ENCODE measurements around the gene ZNF333. TPM values are rescaled to one million over a fixed set of nuclear protein-coding genes. Genes with fewer than 3 reads are reported as not detected.
"Not testable (repeated sequence)": the region's sequence is repeated elsewhere in the genome, so short reads cannot be mapped to it uniquely, and the experiment has no call there.

The ZNF333 gene
- total and polyA plus RNA-seq, 2 of the 4 experiments (the other 2 are of a cell fraction): 9.8 to 15.1 TPM

DNA sequence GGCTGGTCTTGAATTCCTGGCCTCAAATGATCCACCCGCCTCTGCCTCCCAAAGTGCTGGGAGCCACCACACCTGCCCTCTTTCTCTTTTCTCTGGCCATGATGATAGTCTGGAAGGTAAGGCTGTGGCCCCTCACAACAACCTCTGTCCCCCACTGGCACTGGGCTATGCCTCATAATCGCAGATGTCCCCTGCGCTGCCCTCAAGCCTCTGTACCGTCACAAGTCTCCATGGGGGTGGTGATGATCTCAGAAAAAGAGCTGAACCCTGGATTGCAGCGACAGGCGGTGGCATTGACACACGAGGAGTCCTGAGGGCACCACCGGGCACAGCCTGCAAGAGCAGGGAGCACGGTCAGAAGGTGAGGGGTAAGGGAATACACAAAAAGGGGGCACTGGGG, 83.9 kb downstream of the ZNF333 start:
- H2AK5ac ChIP-seq (ENCODE audit: low read depth, low read length); H3K79me1 ChIP-seq (ENCODE audit: low read depth in 1 of 2, low read length in 2 of 2); H2BK120ac ChIP-seq (ENCODE audit: low read depth, low read length); H4K91ac ChIP-seq (ENCODE audit: insufficient read depth, low read depth, low read length); H3K9me3 ChIP-seq (ENCODE audit: control insufficient read depth, insufficient read depth, low read length); H3K27ac ChIP-seq (ENCODE audit: insufficient read depth, low read length); H3K4ac ChIP-seq (ENCODE audit: low read depth, low read length); H4K8ac ChIP-seq (ENCODE audit: low read depth in 2 of 2, low read length in 2 of 2); in situ Hi-C loops (cut with MboI; ENCODE audit: low sequenced_read_pairs); POLR2A ChIA-PET (ENCODE audit: unreplicated experiment); H2BK20ac ChIP-seq (ENCODE audit: low read depth, low read length); H2BK5ac ChIP-seq (ENCODE audit: low read depth, low read length, poor library complexity, severe bottlenecking); H2AFZ ChIP-seq (replicated peaks; ENCODE audit: low read length, poor library complexity); H2AK9ac ChIP-seq (replicated peaks; ENCODE audit: low read depth, low read length, poor library complexity); H3K9ac ChIP-seq (ENCODE audit: low read depth, low read length); H3K56ac ChIP-seq (ENCODE audit: extremely low read depth, insufficient read depth, low read length); H3K23ac ChIP-seq (ENCODE audit: low read depth, low read length); DNase-seq; H3K18ac ChIP-seq (ENCODE audit: low read depth, low read length); H2BK15ac ChIP-seq (ENCODE audit: low read depth, low read length); H3K36me3 ChIP-seq (ENCODE audit: control insufficient read depth, insufficient read depth, low read length); H3K4me3 ChIP-seq (ENCODE audit: insufficient read depth, low read depth, low read length); BruUV-seq (replicated peaks); H3K4me2 ChIP-seq (ENCODE audit: low read depth, low read length); dilution Hi-C loops (cut with HindIII; ENCODE audit: low sequenced_read_pairs, unreplicated experiment); H3K27me3 ChIP-seq (ENCODE audit: control insufficient read depth, insufficient read depth, low read length); H3K4me1 ChIP-seq (ENCODE audit: control insufficient read depth, insufficient read depth, low read length); CTCF ChIA-PET; intact Hi-C loops (cut with micrococcal nuclease); H4K20me1 ChIP-seq (ENCODE audit: insufficient read depth, low read length); ATAC-seq (ENCODE audit: low read depth); H4K5ac ChIP-seq (ENCODE audit: low read depth, low read length); H3K9me1 ChIP-seq (ENCODE audit: insufficient read depth, low read length); H3K14ac ChIP-seq (replicated peaks; ENCODE audit: low read depth, low read length): not testable (repeated sequence)
- WGBS, 2 experiments (ENCODE audit: extremely low coverage in 2 of 2, insufficient read length in 1 of 2): no CpG with 5 or more reads among the region's 9 CpGs

Data from IMR-90 (cell line).